ENCODE results near the gene MAP3K20. TPM values are rescaled to one million over a fixed set of nuclear protein-coding genes. Genes with fewer than 3 reads are reported as not detected.
"Not testable (repeated sequence)": the region's sequence is repeated elsewhere in the genome, so short reads cannot be mapped to it uniquely, and the experiment has no call there.

MAP3K20 gene
- total RNA-seq, 1 experiment from 2014 or later: 23.1 TPM

DNA sequence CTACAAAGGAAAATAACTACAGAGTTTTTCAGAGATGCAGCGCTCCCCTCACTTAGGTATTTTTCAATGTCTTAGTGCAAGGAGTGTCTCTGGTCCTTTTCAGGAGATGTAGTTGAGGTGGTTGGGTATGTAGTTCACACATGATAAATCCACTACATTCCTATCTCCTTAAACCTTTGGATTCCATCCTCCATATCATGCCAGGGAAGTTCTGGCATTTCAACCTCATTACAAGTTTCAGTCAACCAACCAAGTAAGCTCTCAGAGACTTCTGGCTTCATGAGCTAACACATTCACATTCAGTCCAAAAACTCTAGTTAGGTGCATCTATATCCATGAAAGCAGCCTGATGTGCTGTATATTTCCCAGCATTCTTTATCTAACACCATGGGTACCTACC is 47.3 kb downstream of the MAP3K20 start:
- no peak for DNase-seq (ENCODE audit: low read depth)

DNA sequence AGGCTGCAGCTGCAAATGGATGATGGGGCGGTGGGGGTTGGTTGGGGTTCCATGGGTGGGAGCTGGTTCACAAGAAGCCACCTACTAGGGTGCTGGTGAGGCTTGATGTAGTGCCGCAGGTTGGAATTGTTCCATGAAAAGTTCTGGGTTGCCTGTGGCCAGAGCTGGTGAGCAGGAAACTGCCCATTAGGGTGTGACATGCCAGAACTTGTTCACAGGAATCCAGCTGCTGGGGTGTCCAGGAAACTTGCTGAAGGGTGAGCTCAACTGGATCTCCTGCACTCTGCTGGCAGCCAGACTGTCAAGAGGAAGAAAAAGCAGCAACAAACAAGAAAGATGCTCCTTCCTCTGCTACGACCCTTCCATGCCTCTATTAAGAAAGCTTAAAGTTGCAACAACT is 48.8 kb downstream of the MAP3K20 start:
- DNase-seq (ENCODE audit: low read depth): peak; percentile 31

DNA sequence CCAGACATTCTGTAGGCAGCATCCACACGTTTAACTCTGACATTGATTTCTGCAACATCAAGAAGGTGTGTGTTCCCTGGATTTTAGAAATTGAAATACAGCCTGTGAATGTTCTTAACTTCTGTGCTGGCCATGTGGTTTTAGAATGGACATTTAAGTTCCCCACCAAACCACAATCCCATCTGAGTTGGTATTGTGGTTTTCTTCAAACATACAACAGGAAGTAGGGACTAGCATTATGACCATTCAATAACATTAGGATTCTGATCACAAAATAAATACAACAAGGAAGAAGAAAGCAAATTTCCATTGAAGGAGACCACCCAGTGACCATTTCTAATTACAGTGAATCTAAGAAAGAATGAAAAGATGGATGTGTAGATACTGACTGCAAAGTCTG is 51.2 kb downstream of the MAP3K20 start:
- peak; percentile 68 for DNase-seq (ENCODE audit: low read depth)

DNA sequence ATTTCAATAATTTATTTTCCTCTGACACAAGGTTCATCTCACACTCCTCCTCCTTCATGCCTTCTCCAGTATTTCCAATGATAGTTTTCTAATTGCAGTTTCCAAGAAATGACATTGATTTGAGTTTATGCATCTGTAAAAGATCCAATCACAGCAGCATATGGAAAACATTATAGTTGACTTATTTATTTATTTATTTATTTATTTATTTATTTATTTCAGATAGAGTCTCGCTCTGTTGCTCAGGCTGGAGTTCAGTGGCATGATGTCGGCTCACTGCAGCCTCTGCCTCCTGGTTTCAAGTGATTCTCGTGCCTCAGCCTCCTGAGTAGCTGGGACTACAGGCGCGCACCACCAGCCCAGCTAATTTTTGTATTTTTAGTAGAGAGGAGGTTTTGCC is 52.5 kb downstream of the MAP3K20 start:
- DNase-seq (ENCODE audit: low read depth): not testable (repeated sequence)

DNA sequence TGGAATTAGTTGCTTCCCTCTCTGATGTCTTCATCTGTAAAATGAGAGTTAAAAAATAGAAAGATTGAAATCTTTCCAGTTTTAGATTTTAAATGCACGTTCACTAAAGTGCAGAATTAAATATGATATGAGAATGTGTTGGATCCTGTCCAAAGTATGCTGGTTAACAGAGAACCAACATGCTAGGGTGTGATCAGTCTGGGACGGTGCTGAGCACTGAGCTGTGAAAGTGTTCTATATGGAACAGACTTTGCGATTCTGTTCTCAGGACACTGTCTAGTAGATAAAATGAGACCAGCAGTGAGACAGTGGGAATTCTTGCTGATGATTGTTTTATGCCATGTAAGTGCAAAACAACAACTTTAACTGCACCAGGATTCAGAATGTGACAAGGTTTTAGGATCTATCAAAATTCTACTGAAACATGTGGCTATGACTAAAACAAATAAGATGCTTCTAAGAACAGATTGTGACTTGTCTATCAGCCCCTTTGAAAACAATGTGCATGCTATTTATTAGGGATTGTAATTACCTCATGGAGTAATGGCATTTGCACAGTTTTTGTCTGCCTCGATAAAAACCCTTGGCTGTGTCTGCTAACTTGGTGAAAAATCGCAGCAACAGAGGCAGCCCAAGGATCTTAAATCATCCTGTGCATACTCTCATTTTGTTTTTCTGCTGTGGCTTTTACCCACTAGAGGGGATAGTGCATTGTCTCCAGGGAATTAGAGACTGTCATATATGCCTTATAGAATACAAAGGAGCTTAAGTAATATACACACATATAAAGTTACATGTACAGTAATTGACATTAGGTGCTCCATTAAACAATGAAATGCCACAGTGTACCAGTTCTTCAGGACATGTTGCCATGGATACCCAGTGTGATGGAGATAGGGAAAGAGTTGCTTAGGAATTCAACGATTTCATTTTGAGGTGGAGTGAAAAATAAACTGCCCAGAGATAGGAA is 55.1 kb downstream of the MAP3K20 start:
- peak; percentile 18 for DNase-seq (ENCODE audit: low read depth)

DNA sequence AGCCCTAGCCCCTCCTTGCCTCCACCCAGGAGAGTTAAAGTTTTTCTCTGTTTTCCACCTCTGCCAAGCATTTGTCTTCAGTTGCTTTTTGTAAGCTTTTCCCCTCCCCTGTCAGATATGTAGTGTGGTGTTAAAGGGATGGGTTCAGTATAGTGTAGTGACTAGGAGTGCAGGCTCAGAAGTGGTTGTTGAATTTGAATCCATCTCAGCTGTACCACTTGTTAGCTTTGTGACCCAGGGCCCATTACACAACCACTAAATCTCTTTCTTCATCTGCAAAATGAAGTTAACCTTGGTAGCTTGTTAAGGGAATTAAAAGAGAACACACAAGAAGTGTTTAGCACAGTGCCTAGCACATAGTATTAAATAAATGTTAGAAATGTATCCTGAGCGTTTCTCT is 56.9 kb downstream of the MAP3K20 start:
- DNase-seq (ENCODE audit: low read depth): no peak

DNA sequence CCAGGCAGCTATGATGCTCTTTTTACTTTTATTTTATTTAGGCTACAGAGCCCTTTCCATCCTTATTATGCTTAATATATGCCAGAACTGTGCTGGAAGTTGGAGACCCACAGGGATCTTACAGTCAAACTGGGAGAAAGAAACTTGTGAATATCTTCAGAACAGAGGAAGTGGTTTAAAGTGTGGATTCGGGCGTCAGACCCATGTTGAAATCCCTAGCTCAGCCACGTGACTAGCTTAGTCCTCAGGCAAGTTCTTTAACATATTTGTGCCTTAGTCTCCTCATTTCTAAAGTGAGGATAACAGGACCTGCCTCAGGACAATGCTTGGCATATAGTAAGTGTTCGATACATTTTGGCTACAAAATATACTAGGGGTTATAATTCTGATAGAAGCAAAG is 59.1 kb downstream of the MAP3K20 start:
- no peak for DNase-seq (ENCODE audit: low read depth)

DNA sequence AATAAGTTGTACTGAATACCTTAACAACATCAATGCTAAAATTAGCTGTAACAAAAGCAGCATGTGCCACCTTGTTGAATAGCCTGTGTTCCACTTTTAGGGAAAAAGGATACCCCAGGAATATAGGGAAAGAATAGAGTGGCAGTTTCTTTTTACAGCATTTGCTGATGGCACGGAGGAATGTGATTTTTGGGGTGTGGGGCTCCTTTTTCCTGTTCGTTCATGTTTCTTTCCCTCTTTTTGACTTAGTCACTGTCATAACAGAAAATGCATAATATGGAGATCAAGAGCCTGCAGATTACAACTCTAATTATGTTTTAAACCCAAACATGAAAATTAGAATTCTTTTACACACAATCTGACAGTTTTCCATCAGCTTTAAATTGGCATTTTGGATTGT is 60.4 kb downstream of the MAP3K20 start:
- no peak for DNase-seq (ENCODE audit: low read depth)

DNA sequence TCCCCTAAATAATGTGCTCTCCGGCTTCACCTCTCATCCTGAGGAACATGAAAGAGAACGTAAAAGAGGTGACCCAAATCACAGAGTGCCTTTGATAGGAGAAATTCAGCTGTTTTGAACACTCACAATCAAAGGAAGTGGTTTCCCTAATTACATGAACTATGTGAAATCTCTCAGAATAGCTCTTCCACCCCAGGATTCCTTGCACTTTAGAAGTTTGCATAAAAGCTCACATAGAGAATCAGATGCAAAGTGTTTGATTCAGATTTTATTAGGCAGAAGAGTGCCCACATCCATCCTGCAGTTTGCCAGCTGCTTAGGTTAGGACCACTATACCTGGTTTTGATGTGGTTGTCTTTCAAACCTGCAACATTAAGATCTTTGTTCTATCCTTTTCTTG is 61.0 kb downstream of the MAP3K20 start:
- peak; percentile 18 for DNase-seq (ENCODE audit: low read depth)

DNA sequence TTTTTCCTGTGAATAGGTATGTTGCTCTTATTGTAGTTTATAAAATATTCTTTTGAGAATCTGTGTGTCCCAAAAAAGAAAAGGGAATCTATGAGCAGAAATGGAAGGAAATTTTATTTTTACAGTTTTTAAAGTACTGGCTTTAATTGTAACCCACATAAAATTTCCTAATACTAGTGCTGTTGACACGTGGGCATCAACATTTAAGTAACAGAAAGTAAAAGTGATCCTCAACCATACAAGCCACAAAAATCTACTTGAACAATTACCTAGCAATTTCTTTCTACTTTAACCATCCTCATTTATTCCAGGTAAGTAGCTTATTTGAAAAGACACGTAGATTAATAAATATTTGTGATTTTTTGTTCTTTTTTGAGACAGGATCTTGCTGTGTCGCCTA is 62.0 kb downstream of the MAP3K20 start:
- no peak for DNase-seq (ENCODE audit: low read depth)

DNA sequence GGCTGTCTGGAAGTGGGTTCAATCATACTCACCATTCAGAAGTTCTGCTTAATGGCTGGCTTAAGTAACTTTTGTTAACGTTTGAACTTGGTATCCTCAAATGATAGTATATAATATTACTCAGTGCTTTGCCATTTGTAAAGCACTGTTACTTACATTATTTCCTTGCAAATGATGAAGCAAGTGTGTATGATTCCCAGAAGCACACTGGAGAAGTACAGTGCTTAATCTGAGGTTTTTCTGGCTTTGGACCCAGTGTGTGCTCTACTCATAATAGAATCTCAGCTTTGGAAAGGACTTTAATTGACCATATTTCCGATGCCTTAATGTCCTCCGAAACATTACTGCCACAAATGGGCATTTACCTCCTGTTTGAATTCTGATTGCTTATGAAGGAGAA is 63.3 kb downstream of the MAP3K20 start:
- DNase-seq (ENCODE audit: low read depth): no peak

DNA sequence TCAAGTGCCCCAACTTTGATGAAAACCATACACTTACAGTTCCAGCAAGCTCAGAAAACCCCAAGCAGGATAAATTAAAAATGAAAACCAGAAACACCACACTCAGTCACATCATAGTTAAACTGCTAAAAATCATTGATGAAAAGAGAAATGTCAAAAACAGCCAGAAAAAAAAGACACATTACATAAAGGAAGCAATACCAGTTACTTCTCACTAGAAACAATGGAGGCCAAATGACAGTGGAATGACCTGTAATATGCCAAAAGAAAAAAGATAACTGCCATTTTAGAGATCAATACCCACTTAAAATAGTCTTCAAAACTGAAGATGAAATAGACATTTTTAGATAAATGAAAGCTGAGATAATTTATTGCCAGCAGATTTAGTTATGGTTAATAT is 66.0 kb downstream of the MAP3K20 start:
- no peak for DNase-seq (ENCODE audit: low read depth)

DNA sequence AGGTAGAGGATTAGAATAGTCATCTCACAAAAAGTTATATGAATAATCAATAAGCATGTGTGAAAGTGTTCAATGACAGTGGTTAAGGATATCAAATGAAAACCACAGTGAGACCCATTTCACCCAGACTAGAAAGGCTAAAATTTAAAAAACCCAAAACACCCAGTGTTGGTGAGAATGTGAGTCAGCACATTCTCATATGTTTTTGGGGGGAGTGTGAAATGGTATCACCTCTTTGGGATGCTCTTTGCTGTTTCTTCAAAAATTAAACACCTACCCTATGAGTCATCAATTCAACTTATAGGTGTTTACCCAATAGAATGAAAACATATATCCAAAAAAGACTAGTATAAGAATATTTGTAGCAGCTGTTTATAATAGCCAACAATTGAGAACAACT is 69.8 kb downstream of the MAP3K20 start:
- no peak for DNase-seq (ENCODE audit: low read depth)

DNA sequence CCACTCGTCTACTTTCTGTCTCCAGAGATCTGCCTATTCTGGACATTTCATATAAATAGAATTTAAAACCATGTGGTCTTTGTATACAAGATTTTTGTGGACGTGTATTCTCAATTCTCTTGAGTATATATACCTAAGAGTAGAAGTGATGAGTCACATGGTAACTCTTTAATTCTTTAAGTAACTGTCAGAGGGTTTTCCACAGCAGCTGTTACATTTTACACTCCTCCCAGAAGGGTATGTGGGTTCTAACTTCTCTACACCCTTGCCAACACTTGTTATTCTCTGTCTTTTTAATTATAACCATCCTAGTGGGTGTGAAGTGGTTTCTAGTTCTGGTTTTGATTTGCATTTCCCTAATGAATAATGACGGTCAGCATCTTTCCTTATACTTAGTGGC is 70.9 kb downstream of the MAP3K20 start:
- DNase-seq (ENCODE audit: low read depth): no peak

DNA sequence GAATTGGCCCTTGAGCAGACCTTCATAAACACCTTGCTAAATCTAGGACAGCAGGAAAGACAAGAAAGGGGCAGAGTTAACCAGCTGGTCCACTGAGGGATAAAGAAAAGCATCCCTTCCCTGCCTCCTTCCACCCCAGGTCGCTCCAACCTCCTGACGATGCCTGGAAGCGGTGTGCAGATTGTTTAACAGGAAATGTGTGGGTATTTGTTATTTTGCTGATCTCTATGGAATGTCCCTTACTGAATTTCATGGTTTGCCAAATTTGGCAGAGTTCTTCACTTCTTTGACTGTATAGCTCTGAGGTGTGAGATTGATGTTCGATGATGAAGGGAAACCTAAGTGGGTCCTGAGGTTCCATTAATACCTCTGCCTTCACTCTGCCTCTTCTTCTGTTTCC is 72.9 kb downstream of the MAP3K20 start:
- DNase-seq (ENCODE audit: low read depth): peak; percentile 54

DNA sequence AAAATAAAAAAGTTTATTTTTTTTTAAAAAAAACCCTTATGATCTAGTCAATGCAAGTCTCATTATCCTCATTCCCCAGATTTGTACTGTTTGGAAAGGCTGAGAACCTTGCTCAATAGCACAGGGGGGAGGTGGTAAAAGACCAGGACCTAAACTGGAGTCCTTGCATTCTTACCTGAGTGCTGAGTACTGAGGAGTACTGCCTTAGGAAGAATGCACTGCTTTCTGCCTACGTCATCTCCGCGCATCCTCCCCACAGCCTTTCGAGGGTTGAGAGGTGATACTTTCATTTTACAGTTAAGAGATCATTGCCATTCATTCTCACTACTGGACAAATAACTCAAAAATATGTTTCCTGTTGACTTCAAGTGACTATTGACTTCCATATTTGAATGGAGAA is 73.8 kb downstream of the MAP3K20 start:
- no peak for DNase-seq (ENCODE audit: low read depth)

DNA sequence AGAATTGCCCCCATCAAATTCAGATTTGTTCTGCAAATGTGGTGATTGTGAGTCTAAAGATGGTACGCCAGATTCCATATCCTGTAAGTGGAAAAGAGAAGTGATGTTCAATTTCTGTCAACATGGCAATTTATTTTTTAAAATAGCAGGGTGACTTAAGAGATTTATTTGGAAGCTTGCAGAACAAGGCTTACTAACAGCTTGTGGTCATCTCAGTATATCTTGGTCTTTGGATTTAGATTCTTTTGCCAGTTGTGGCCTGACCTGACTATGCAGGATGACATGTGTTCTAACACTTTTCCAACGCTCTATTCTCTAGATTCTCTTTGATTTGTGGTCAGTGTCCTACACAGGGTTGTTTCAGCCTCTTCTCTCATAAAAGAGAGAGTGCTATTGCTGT is 74.4 kb downstream of the MAP3K20 start:
- DNase-seq (ENCODE audit: low read depth): peak; percentile 66

DNA sequence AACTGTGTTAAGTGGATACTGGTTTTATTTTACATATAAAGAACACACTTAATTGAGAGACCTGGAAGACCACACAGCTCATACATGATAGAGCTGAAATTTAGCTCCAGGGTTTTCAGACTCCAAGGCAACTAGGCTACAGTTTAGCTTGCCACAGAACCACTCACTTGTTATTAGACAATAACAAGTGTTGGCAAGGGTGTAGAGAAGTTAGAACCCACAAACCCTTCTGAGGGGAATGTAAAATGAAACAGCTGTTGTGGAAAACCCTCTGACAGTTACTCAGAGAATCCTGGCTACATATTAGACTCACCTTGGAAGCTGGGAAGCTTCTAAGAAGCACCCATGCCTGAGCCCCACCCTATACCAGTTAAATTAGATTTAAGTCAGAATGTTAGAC is 75.3 kb downstream of the MAP3K20 start:
- DNase-seq (ENCODE audit: low read depth): peak; percentile 21

DNA sequence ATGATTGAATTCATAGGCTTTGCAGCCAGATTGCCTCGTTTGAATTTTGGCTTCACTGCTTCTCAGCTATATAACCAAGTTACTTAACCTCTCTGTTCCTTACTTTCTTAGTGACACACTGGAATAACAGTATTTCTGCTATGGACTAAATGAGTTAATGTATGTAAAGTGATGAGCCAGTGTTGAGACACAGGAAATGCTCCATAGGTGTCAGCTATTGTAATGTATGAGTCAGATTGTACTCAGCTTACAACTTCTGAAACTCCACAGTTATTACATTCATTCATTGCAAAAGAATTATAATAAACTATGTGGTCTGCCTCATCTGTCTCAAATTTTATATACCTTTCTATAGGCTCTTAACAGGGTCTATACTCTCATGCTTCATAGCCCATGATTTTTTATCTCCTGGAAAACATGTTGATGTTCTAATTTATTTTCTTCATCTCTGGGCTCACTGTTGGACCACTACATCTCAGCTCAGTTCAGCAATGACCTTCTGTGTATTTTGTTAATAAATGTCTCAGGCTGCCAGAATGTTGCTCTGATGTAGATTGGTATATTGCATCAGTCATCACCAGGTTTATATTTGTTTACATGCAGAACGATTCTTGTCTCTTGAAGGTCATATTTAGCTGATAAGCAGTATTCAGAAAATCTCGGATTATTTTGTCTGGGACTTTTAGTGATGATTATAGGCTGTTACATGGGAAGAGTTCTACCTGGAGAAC is 76.2 kb downstream of the MAP3K20 start:
- DNase-seq (ENCODE audit: low read depth): peak; percentile 38

DNA sequence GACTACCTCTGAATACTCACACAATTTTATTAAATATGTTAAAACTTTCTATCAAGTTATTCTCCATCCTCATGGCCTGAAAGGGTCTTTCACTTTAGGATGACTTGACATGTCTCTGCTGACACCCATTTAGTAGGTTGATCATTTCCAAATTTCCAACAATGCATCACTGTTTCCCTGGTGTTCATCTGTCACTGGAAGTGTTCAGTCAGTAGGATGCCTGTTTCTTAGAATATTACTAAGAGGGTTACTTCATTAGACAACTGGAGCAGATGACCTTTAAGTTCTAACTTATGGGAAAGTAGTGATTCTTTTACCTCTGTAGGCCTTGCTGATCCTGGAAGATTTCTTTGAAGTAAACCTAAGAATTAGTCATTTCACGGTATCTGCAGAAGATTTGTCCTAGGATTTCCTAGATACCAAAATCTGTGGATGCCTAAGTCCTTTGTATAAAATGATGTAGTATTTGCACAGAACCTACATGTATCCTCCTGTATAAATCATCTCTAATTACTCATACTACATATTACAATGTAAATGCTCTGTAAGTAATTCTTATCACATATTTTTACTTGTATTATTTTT is 77.7 kb downstream of the MAP3K20 start:
- no peak for DNase-seq (ENCODE audit: low read depth)

DNA sequence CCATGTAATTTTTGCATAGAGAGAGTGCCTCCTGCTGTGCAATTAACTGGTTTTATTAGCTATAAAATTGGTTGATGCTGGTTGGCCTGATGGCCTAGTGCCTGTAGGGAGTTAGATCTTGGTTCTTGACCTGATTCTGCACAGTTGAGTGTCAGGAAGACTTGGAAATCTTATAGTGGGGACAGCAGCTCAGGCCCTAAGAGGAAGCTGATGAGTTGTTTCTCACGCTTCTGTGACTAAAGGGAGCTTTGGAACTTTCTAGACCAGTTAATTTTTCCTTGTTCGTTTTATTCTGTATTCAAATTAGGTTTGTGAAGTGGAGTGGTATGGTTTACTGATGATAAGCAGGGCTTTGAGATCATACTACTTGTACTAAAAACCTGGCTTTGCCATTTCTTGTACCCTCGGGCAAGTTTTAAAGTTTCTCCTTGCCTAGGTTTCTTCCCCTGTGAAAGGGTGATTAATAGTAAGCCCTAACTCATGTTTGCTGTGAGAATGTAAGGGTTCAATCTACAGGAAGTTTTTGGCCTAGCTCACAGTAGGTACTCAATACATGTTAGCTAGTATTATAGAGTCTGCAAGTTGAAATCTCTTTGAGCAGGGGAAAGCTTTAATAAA is 82.1 kb downstream of the MAP3K20 start:
- DNase-seq (ENCODE audit: low read depth): no peak

DNA sequence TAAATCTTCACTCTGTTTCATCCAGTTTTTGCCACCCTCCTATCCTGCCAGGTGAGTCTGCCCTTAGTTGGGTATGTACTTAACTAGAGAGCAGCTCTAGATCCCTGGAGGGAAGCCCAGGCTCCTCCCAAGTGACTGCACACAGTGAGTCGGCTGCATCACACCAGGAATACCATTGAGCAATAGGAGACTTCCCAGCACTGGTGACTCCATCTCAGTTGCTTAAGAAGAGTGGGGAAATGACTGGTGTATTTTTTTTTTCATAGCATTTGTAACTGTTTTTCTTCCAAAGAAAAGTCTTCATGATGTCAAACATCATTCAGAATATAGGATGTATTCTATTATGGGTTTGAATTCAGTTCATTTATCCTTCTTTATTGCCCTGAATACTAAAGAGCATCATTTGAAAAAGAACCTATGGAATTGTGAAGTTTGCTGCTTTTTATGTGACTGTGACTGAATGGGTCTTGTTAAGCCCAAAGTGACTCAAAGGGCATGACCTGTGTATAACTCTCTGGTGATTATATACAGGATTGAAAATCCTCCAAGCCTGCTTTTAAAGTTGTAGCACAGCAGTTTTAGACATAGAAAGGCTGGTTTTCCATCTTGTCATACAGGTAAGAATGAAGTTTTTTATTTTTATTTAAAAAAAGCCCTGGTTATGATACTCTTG is 84.3 kb downstream of the MAP3K20 start:
- peak; percentile 92 for DNase-seq (ENCODE audit: low read depth)
